ENCODE measurements around the gene PLEKHS1. TPM values are rescaled to one million over a fixed set of nuclear protein-coding genes. Genes with fewer than 3 reads are reported as not detected.

The PLEKHS1 gene
- total and polyA plus RNA-seq, 5 donors from 2014 or later: 0.12 TPM; not detected in 4

GRCh38 chr10:113732160-113732881, 19.2 kb upstream of the PLEKHS1 start:
- DNase-seq (no peak), ATAC-seq (ENCODE audit: low read depth in 2 of 2) (no peak)
- Mint-ChIP-seq H3K36me3 (peaks cover 37% of the 10 kb centered on the region), H3K9me3 (peaks cover 0 to 2% (median 0%) of the 10 kb centered on the region in 7 donors), H3K4me3 (no peak overlapping the region), H3K27ac (no peak overlapping the region), H3K4me1 (no peaks in the 10 kb centered on the region), H3K27me3 (no peaks in the 10 kb centered on the region)
- Histone ChIP-seq H3K36me3 (ENCODE audit: control insufficient read depth, insufficient read depth, low read length) (peaks cover 28% of the 10 kb centered on the region), H3K4me3 (ENCODE audit: low read depth, low read length) (no peak overlapping the region), H3K9me3 (ENCODE audit: control insufficient read depth in 2 of 2, low read length in 2 of 2) (no peaks in the 10 kb centered on the region), H3K27ac (ENCODE audit: insufficient read depth, low read length, poor library complexity, severe bottlenecking) (no peak overlapping the region), H3K27me3 (ENCODE audit: control insufficient read depth, insufficient read depth, low read length) (no peaks in the 10 kb centered on the region), H3K4me1 (ENCODE audit: control insufficient read depth, insufficient read depth, low read length, poor library complexity, severe bottlenecking) (no peaks in the 10 kb centered on the region)

DNA sequence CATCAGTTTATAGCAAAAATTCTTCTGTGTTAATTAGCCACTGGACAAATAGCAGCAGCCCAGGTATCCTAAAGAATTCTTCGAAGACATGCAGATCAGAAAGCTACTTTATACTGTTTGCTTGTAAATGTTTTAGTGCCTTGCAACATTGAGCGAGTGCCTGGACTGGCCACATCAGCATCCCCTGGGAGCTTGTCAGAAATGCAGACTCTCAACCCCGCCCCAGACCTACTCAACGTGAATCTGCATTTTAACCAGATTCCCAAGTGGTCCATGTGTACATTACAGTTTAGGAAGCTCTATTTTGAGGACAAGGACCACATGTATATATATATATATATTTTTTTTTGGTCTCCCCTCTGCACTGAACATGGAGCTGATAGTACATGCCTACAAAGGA, 18.5 kb upstream of the PLEKHS1 start:
- Histone ChIP-seq H3K36me3 (ENCODE audit: control insufficient read depth, insufficient read depth, low read length) (peaks cover 25% of the 10 kb centered on the region), H3K27me3 (ENCODE audit: control insufficient read depth, insufficient read depth, low read length) (no peaks in the 10 kb centered on the region), H3K27ac (ENCODE audit: insufficient read depth, low read length, poor library complexity, severe bottlenecking) (no peak overlapping the region), H3K4me3 (ENCODE audit: low read depth, low read length) (no peak overlapping the region), H3K4me1 (ENCODE audit: control insufficient read depth, insufficient read depth, low read length, poor library complexity, severe bottlenecking) (no peaks in the 10 kb centered on the region), H3K9me3 (ENCODE audit: control insufficient read depth in 2 of 2, low read length in 2 of 2) (no peaks in the 10 kb centered on the region)
- DNase-seq (no peak), ATAC-seq (ENCODE audit: low read depth in 2 of 2) (no peak)
- peaks cover 0 to 2% (median 0%) of the 10 kb centered on the region in 7 donors for H3K9me3 Mint-ChIP-seq
- H3K27me3 Mint-ChIP-seq: no peaks in the 10 kb centered on the region
- no peak overlapping the region for H3K4me3 Mint-ChIP-seq
- no peak overlapping the region for H3K27ac Mint-ChIP-seq
- H3K36me3 Mint-ChIP-seq: peaks cover 34% of the 10 kb centered on the region
- H3K4me1 Mint-ChIP-seq: no peaks in the 10 kb centered on the region

DNA sequence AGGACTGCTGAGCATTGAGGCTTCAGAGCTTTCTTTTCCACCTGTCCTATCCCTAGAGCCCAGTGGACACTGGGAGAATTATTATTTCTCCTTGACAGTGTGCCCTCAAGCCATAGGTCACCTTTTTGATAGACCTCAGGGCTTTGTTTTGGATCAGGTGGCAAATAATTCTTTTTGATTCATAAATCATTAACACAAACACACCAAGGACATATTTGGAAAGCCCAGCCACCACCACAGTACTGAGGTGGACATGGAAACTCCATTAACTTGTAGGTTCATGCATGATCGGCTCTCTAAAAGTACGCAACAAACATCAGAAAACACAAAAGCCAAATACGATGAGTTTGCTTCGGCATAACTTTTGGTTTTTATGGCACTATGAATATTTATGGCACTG, 17.8 kb upstream of the PLEKHS1 start:
- Mint-ChIP-seq H3K4me3 (no peak overlapping the region), H3K27ac (no peak overlapping the region), H3K36me3 (peaks cover 27% of the 10 kb centered on the region), H3K4me1 (no peaks in the 10 kb centered on the region), H3K9me3 (no peaks in the 10 kb centered on the region), H3K27me3 (no peaks in the 10 kb centered on the region)
- Histone ChIP-seq H3K36me3 (ENCODE audit: control insufficient read depth, insufficient read depth, low read length) (peaks cover 18% of the 10 kb centered on the region), H3K4me1 (ENCODE audit: control insufficient read depth, insufficient read depth, low read length, poor library complexity, severe bottlenecking) (no peaks in the 10 kb centered on the region), H3K27me3 (ENCODE audit: control insufficient read depth, insufficient read depth, low read length) (no peaks in the 10 kb centered on the region), H3K9me3 (ENCODE audit: control insufficient read depth in 2 of 2, low read length in 2 of 2) (no peaks in the 10 kb centered on the region), H3K4me3 (ENCODE audit: low read depth, low read length) (no peak overlapping the region), H3K27ac (ENCODE audit: insufficient read depth, low read length, poor library complexity, severe bottlenecking) (no peak overlapping the region)
- no peak for DNase-seq
- no peak for ATAC-seq (ENCODE audit: low read depth in 2 of 2)

GRCh38 chr10:113735913-113736312, 15.6 kb upstream of the PLEKHS1 start:
- H3K9me3 Mint-ChIP-seq: peaks cover 0 to 1% (median 0%) of the 10 kb centered on the region in 7 donors
- DNase-seq (no peak), ATAC-seq (ENCODE audit: low read depth in 2 of 2) (no peak)
- H3K27me3 Mint-ChIP-seq: peaks cover 5% of the 10 kb centered on the region
- no peaks in the 10 kb centered on the region for H3K27me3 ChIP-seq (ENCODE audit: control insufficient read depth, insufficient read depth, low read length)
- H3K4me1 ChIP-seq (ENCODE audit: control insufficient read depth, insufficient read depth, low read length, poor library complexity, severe bottlenecking): no peaks in the 10 kb centered on the region
- H3K36me3 ChIP-seq (ENCODE audit: control insufficient read depth, insufficient read depth, low read length): no peaks in the 10 kb centered on the region
- H3K4me3 Mint-ChIP-seq: no peak overlapping the region
- H3K27ac Mint-ChIP-seq: no peak overlapping the region
- no peaks in the 10 kb centered on the region for H3K9me3 ChIP-seq (ENCODE audit: control insufficient read depth in 2 of 2, low read length in 2 of 2)
- no peak overlapping the region for H3K27ac ChIP-seq (ENCODE audit: insufficient read depth, low read length, poor library complexity, severe bottlenecking)
- H3K4me3 ChIP-seq (ENCODE audit: low read depth, low read length): no peak overlapping the region
- H3K4me1 Mint-ChIP-seq: no peaks in the 10 kb centered on the region
- H3K36me3 Mint-ChIP-seq: peaks cover 5% of the 10 kb centered on the region

DNA sequence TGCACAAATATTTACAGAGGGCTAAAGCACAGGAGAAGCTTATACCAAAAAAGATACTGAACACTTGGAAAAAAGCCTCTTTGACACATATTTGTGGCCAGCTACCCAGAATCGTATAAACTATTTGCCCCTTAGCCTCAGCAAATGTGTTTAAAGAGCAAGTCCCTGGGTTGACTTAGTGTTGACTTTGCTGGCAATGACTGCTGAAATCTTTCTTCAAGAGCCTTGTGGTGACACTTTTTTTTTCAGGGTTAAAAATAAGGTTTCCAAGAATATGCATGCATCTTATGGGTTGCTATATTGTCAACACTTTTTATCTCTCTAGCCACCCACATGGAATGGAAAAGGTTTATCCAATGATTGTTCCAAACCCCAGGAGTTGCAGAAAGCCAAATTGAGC, 14.9 kb upstream of the PLEKHS1 start:
- Mint-ChIP-seq H3K36me3 (peaks cover 1% of the 10 kb centered on the region), H3K27ac (no peak overlapping the region), H3K9me3 (peaks cover 0 to 1% (median 0%) of the 10 kb centered on the region in 7 donors), H3K4me3 (no peak overlapping the region), H3K4me1 (no peaks in the 10 kb centered on the region), H3K27me3 (peaks cover 6% of the 10 kb centered on the region)
- DNase-seq (no peak), ATAC-seq (ENCODE audit: low read depth in 2 of 2) (no peak)
- H3K4me3 ChIP-seq (ENCODE audit: low read depth, low read length): no peak overlapping the region
- no peaks in the 10 kb centered on the region for H3K27me3 ChIP-seq (ENCODE audit: control insufficient read depth, insufficient read depth, low read length)
- no peak overlapping the region for H3K27ac ChIP-seq (ENCODE audit: insufficient read depth, low read length, poor library complexity, severe bottlenecking)
- H3K9me3 ChIP-seq (ENCODE audit: control insufficient read depth in 2 of 2, low read length in 2 of 2): no peaks in the 10 kb centered on the region
- no peaks in the 10 kb centered on the region for H3K4me1 ChIP-seq (ENCODE audit: control insufficient read depth, insufficient read depth, low read length, poor library complexity, severe bottlenecking)
- H3K36me3 ChIP-seq (ENCODE audit: control insufficient read depth, insufficient read depth, low read length): no peaks in the 10 kb centered on the region

DNA sequence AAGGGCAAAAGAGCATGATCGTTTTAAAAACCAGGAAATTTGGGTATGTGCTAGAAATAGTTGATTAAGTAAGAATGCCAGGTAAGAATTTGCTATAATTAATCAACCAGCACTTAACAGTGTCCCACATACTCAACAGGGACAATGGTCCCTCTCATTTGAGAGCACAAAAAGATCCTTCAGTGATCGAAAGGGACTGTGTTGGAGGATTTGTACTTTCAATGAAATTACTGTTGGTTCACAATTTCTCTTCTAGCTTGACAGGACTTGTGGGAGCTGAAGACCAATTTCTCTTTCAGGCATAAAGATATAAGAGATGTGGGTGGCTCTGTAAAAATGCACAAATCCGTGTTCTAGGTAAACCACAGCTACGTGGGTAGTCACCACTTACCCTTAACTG, 12.5 kb upstream of the PLEKHS1 start:
- Mint-ChIP-seq H3K9me3 (peaks cover 0 to 4% (median 0%) of the 10 kb centered on the region in 7 donors), H3K27me3 (peaks cover 14% of the 10 kb centered on the region), H3K4me3 (no peak overlapping the region), H3K4me1 (no peaks in the 10 kb centered on the region), H3K36me3 (no peaks in the 10 kb centered on the region), H3K27ac (no peak overlapping the region)
- H3K36me3 ChIP-seq (ENCODE audit: control insufficient read depth, insufficient read depth, low read length): no peaks in the 10 kb centered on the region
- ATAC-seq (ENCODE audit: low read depth in 2 of 2) (no peak), DNase-seq (no peak)
- no peak overlapping the region for H3K27ac ChIP-seq (ENCODE audit: insufficient read depth, low read length, poor library complexity, severe bottlenecking)
- no peak overlapping the region for H3K4me3 ChIP-seq (ENCODE audit: low read depth, low read length)
- no peaks in the 10 kb centered on the region for H3K9me3 ChIP-seq (ENCODE audit: control insufficient read depth in 2 of 2, low read length in 2 of 2)
- peaks cover 2% of the 10 kb centered on the region for H3K27me3 ChIP-seq (ENCODE audit: control insufficient read depth, insufficient read depth, low read length)
- no peaks in the 10 kb centered on the region for H3K4me1 ChIP-seq (ENCODE audit: control insufficient read depth, insufficient read depth, low read length, poor library complexity, severe bottlenecking)

DNA sequence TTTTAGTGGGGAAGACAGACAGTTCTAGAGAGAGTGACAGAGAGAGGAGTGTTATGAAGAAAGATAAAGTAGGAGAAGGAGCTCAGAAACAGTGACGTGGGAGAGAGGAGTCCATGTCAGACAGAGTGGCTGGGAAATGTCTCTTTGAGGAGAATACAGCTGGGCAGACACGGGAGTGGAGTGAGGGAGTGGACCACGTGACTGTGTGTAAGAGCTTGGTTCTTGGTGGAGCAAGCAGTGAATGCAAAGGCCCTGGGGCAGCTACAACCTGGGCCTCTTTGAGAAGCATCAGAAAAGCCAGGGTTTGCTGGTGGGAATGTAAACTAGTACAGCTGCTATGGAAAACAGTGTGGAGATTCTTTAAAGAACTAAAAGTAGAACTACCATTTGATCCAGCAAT, 11.9 kb upstream of the PLEKHS1 start:
- H3K4me1 Mint-ChIP-seq: no peaks in the 10 kb centered on the region
- peaks cover 2% of the 10 kb centered on the region for H3K27me3 ChIP-seq (ENCODE audit: control insufficient read depth, insufficient read depth, low read length)
- H3K36me3 Mint-ChIP-seq: no peaks in the 10 kb centered on the region
- no peak for ATAC-seq (ENCODE audit: low read depth in 2 of 2)
- H3K27ac Mint-ChIP-seq: no peak overlapping the region
- H3K4me3 Mint-ChIP-seq: no peak overlapping the region
- no peak for DNase-seq
- no peak overlapping the region for H3K4me3 ChIP-seq (ENCODE audit: low read depth, low read length)
- H3K27me3 Mint-ChIP-seq: peaks cover 17% of the 10 kb centered on the region
- no peaks in the 10 kb centered on the region for H3K4me1 ChIP-seq (ENCODE audit: control insufficient read depth, insufficient read depth, low read length, poor library complexity, severe bottlenecking)
- H3K9me3 ChIP-seq (ENCODE audit: control insufficient read depth in 2 of 2, low read length in 2 of 2): no peaks in the 10 kb centered on the region
- no peak overlapping the region for H3K27ac ChIP-seq (ENCODE audit: insufficient read depth, low read length, poor library complexity, severe bottlenecking)
- no peaks in the 10 kb centered on the region for H3K36me3 ChIP-seq (ENCODE audit: control insufficient read depth, insufficient read depth, low read length)
- H3K9me3 Mint-ChIP-seq: peaks cover 0 to 4% (median 0%) of the 10 kb centered on the region in 7 donors

DNA sequence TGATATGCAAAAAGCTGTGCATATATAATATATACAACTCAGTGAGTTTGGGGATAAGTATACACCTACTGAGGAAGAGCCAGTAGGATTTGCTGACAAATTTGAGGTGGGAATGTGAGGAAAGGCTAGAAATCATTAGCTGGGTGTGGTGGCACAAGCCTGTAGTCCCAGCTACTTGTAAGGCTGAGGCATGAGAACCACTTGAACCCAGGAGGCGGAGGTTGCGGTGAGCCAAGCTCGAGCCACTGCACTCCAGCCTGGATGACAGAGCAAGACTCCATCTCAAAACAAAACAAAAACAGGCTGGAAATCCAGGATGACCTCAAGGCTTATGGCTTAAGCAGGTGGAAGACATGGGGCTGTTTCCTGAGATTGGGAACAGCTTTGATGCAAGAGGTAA, 10.6 kb upstream of the PLEKHS1 start:
- H3K9me3 ChIP-seq (ENCODE audit: control insufficient read depth in 2 of 2, low read length in 2 of 2): no peaks in the 10 kb centered on the region
- ATAC-seq (ENCODE audit: low read depth in 2 of 2) (no peak), DNase-seq (no peak)
- H3K4me3 Mint-ChIP-seq: no peak overlapping the region
- no peaks in the 10 kb centered on the region for H3K4me1 Mint-ChIP-seq
- H3K27me3 Mint-ChIP-seq: peaks cover 22% of the 10 kb centered on the region
- no peak overlapping the region for H3K27ac ChIP-seq (ENCODE audit: insufficient read depth, low read length, poor library complexity, severe bottlenecking)
- no peaks in the 10 kb centered on the region for H3K36me3 ChIP-seq (ENCODE audit: control insufficient read depth, insufficient read depth, low read length)
- peaks cover 2% of the 10 kb centered on the region for H3K27me3 ChIP-seq (ENCODE audit: control insufficient read depth, insufficient read depth, low read length)
- H3K4me3 ChIP-seq (ENCODE audit: low read depth, low read length): no peak overlapping the region
- H3K36me3 Mint-ChIP-seq: no peaks in the 10 kb centered on the region
- no peak overlapping the region for H3K27ac Mint-ChIP-seq
- H3K9me3 Mint-ChIP-seq: peaks cover 0 to 6% (median 0%) of the 10 kb centered on the region in 7 donors
- no peaks in the 10 kb centered on the region for H3K4me1 ChIP-seq (ENCODE audit: control insufficient read depth, insufficient read depth, low read length, poor library complexity, severe bottlenecking)
